SU-DHL-6 (cell line): Measurements from ENCODE around the gene SEMA5A.

Source experiments
- H2AFZ ChIP-seq: fragments of 200-600 bp; sonication (generic); 2 replicates; pipeline ENCODE4 v1.6.1; 2014; ENCODE audit warnings: low read depth, mild to moderate bottlenecking, moderate library complexity, mixed read lengths, antibody characterized with exemption, low read length; ENCODE audit not compliant: severe bottlenecking
- H3F3A ChIP-seq: fragments of 200-600 bp; shearing (Covaris generic); 2 replicates; pipeline ENCODE4 v1.6.0; 2016; ENCODE audit warnings: antibody characterized with exemption, mild to moderate bottlenecking; ENCODE audit not compliant: insufficient read depth
- H3K27ac ChIP-seq: fragments of 200-600 bp; sonication (generic); 2 replicates; pipeline ENCODE4 v1.5.1; 2016; ENCODE audit warnings: low read depth, mild to moderate bottlenecking, low read length, moderate library complexity, mixed read lengths
- H3K27me3 ChIP-seq: fragments of 200-600 bp; sonication (generic), shearing (Covaris generic); 2 replicates; pipeline ENCODE4 v1.6.0; 2014; ENCODE audit warnings: mild to moderate bottlenecking, low read length
- H3K36me3 ChIP-seq: fragments of 200-600 bp; sonication (generic); 2 replicates; pipeline ENCODE4 v1.6.1; 2014; ENCODE audit warnings: mild to moderate bottlenecking, low read length, mixed read lengths
- H3K4me2 ChIP-seq: fragments of 300-600, 200-600 bp; shearing (Covaris generic), sonication (generic); 2 replicates; pipeline ENCODE4 v1.6.0; 2014; ENCODE audit warnings: low read length, low read depth, mild to moderate bottlenecking; ENCODE audit not compliant: poor library complexity, severe bottlenecking
- H3K4me3 ChIP-seq: fragments of 200-600 bp; sonication (generic); 2 replicates; pipeline ENCODE4 v1.5.1; 2014; ENCODE audit warnings: antibody characterized with exemption, low read length, mild to moderate bottlenecking, mixed read lengths; ENCODE audit not compliant: insufficient read depth, poor library complexity, severe bottlenecking
- H3K79me2 ChIP-seq: fragments of 200-600 bp; sonication (generic); 2 replicates; pipeline ENCODE4 v1.6.1; 2014; ENCODE audit warnings: mild to moderate bottlenecking, low read length, moderate library complexity; ENCODE audit not compliant: insufficient read depth
- H3K9ac ChIP-seq: fragments of 200-600 bp; sonication (generic); 2 replicates; pipeline ENCODE4 v1.7.0; 2014; ENCODE audit warnings: mild to moderate bottlenecking, low read length
- H3K9me2 ChIP-seq: fragments of 200-600 bp; sonication (generic); replicated peaks from 2 replicates; pipeline ENCODE4 v1.6.1; 2014; ENCODE audit warnings: low read length; ENCODE audit not compliant: insufficient read depth
- H3K9me3 ChIP-seq: fragments of 200-600 bp; sonication (generic); 2 replicates; pipeline ENCODE4 v1.6.1; 2014; ENCODE audit warnings: low read length, mixed read lengths; ENCODE audit not compliant: insufficient read depth
- H4K20me1 ChIP-seq: fragments of 200-600 bp; sonication (generic); 2 replicates; pipeline ENCODE4 v1.6.1; 2014; ENCODE audit warnings: low read depth, mild to moderate bottlenecking, antibody characterized with exemption, low read length, moderate library complexity, mixed read lengths
- CTCF ChIP-seq: fragments of 200-600 bp; sonication (generic); IDR thresholded peaks from one replicate; pipeline ENCODE4 v1.5.1; 2017; ENCODE audit warnings: antibody characterized with exemption, mild to moderate bottlenecking, low read length, moderate library complexity; ENCODE audit not compliant: insufficient read depth, poor library complexity, severe bottlenecking
- EZH2phosphoT487 ChIP-seq: fragments of 200-600 bp; sonication (generic), shearing (Covaris generic); conservative IDR thresholded peaks from 2 replicates; pipeline ENCODE4 v1.6.1; 2018; ENCODE audit warnings: mild to moderate bottlenecking, antibody characterized with exemption, low read length, moderate library complexity, mixed read lengths

Gene SEMA5A

GRCh38 chr5:9500625-9501024, 45.2 kb downstream of the SEMA5A start:
- no peaks in the 10 kb centered on the region for H3K27me3 ChIP-seq
- no peak overlapping the region for H3K4me3 ChIP-seq
- TF ChIP-seq EZH2phosphoT487 (no peak), CTCF (no peak)

DNA sequence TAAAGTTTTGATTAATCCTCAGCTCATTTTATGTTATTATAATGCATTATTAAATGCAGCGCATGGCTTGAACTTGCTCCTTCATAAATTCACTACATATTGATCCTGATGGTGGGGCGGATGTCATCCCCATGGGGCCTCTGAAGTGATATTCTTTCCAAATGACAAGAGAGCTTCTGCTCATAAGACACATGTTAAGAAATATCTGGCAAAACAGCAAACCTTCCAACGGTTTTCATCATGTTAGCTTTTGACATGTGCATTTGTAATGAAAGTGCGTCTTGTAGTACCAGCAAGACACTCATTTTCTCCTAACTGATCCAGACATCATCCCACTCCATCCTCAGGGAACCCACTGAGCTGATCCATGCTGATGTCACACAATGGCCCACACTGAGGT, 45.7 kb downstream of the SEMA5A start:
- no peak for TF ChIP-seq EZH2phosphoT487
- Histone ChIP-seq H3K9me2 (no peaks in the 10 kb centered on the region), H3K9ac (no peak overlapping the region), H3K9me3 (no peaks in the 10 kb centered on the region), H3K79me2 (no peaks in the 10 kb centered on the region), H3K36me3 (no peaks in the 10 kb centered on the region), H3K4me2 (no peak overlapping the region), H4K20me1 (no peaks in the 10 kb centered on the region), H3F3A (no peaks in the 10 kb centered on the region), H3K27me3 (no peaks in the 10 kb centered on the region), H3K4me3 (no peak overlapping the region), H2AFZ (no peak overlapping the region), H3K27ac (no peak overlapping the region)

More at GRCh38 chr5:9500625-9501024, 45.2 kb downstream of the SEMA5A start:
- Histone ChIP-seq H3K36me3 (no peaks in the 10 kb centered on the region), H3K9ac (no peak overlapping the region), H4K20me1 (no peaks in the 10 kb centered on the region), H3K27ac (no peak overlapping the region), H2AFZ (no peak overlapping the region), H3K9me3 (no peaks in the 10 kb centered on the region), H3K4me2 (no peak overlapping the region), H3K79me2 (no peaks in the 10 kb centered on the region), H3F3A (no peaks in the 10 kb centered on the region), H3K9me2 (no peaks in the 10 kb centered on the region)

GRCh38 chr5:9499498-9499876, 46.4 kb downstream of the SEMA5A start:
- no peak overlapping the region for H3K27ac ChIP-seq
- no peaks in the 10 kb centered on the region for H3K27me3 ChIP-seq
- H3K9me2 ChIP-seq: no peaks in the 10 kb centered on the region
- H3K9me3 ChIP-seq: no peaks in the 10 kb centered on the region
- H3K4me3 ChIP-seq: no peak overlapping the region
- H4K20me1 ChIP-seq: no peaks in the 10 kb centered on the region
- H3F3A ChIP-seq: no peaks in the 10 kb centered on the region
- no peak overlapping the region for H2AFZ ChIP-seq
- H3K79me2 ChIP-seq: no peaks in the 10 kb centered on the region
- H3K9ac ChIP-seq: no peak overlapping the region
- TF ChIP-seq CTCF (no peak), EZH2phosphoT487 (no peak)
- no peaks in the 10 kb centered on the region for H3K36me3 ChIP-seq
- no peak overlapping the region for H3K4me2 ChIP-seq

- TF ChIP-seq EZH2phosphoT487: no peak
- TF ChIP-seq CTCF: no peak
- Histone ChIP-seq H3K79me2 (no peaks in the 10 kb centered on the region), H4K20me1 (no peaks in the 10 kb centered on the region), H3K27ac (no peak overlapping the region), H3K4me2 (no peak overlapping the region), H3F3A (no peaks in the 10 kb centered on the region), H3K27me3 (no peaks in the 10 kb centered on the region), H3K9ac (no peak overlapping the region), H3K9me2 (no peaks in the 10 kb centered on the region), H3K4me3 (no peak overlapping the region), H3K36me3 (no peaks in the 10 kb centered on the region), H3K9me3 (no peaks in the 10 kb centered on the region), H2AFZ (no peak overlapping the region)
Observed at GRCh38 chr5:9498541-9499497, 47.1 kb downstream of the SEMA5A start.
